Kidney tubule cell (primary cell): ENCODE results near the gene LEFTY1.
A peak's percentile ranks its signal among the peaks of the same experiment; 100 is the strongest.

Source experiments
- DNase-seq: peaks from one replicate; pipeline ENCODE4 v3.0.0-alpha.2; 2018; ENCODE audit warnings: low spot score

The LEFTY1 gene

GRCh38 chr1:225915538-225915991 lies 26.6 kb upstream of the LEFTY1 start:
- no peak for DNase-seq

GRCh38 chr1:225914947-225915346 lies 26.0 kb upstream of the LEFTY1 start:
- DNase-seq = no peak

DNA sequence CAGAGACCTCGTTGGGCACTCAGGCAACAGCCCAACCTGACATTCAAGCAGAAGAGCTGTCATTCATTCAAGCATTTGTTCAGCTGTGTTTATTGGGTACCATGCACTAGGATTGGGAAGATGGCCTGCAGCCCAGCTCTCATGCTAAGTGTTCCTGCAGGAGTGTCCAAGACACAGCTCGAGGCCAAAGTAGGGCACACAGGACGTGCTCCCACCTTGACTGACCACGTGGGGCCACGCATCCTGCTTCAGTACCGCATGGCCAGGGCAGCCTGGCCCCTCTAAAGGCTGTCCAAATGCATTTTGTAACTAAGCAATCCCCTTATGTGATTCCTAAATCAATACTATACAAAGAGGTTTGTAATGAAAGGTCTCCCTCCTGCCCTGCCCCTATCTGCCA lies 25.4 kb upstream of the LEFTY1 start:
- DNase-seq = no peak

DNA sequence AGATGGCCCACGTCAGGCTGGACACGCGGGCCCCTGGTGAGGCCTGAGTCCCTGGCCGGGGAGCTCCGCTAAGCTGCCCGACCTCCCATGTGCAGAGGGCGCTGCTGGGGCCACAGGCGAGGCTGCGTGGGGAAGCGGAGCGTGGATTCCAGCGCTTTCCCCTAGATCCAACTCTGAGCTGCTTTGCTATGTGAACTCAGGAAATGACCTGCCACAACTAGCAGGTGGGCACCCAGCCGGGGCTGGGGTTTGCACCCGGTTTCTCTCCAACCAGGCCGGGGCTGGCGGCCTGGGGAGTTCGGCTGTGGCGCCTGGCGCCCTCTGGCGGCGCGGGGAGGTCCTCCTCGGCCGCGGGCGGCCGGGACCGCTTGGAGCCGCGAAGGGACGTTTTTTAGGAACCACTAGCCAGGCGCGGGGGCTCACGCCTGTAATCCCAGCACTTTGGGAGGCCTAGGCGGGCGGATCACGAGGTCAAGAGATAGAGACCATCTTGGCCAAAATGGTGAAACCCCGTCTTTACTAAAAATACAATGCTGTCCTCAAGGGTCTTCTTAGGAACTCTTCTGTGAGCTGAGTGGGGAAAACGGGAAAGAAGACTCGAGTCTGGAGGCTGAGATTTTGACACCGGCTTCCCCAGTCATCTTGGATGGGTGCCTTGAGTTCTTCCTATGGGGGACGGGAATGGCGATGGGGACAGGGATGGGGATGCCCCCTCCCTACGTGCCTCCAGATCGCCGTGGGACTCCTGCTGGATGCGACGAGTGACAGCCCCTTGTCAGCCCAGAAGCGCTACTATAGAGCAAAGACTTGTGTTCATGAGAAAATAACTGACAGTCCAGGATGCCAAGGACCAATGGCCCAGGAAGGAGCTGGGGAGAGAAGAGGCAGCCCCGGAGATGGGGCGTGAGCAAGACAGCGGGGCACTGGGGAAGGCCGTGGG lies 22.5 kb upstream of the LEFTY1 start:
- DNase-seq = peak; percentile 62

- DNase-seq = no peak
Observed at GRCh38 chr1:225909477-225909876, 20.5 kb upstream of the LEFTY1 start.

GRCh38 chr1:225908773-225909172 lies 19.8 kb upstream of the LEFTY1 start:
- DNase-seq = no peak

GRCh38 chr1:225908013-225908640 lies 19.2 kb upstream of the LEFTY1 start:
- DNase-seq = no peak

DNA sequence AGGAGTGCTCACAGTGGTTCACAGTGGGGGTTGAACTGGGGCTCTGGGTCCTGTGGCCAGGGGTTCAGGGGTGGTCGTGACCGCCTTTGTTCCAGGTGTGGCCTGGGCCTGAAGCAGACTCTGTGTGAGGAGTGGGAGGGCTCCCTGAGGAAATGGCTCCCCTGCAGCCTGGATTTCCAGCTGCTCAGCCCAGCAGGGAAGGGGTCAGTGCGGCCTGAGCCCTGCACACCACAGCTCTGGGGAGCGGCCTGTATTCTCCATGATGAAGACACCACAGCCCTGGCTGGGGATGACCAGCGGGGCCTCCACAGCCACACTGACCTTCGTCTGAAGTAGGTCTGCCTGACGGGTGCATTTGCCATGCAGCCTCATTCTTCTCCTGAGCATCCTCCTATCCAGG lies 18.4 kb upstream of the LEFTY1 start:
- DNase-seq = no peak

DNA sequence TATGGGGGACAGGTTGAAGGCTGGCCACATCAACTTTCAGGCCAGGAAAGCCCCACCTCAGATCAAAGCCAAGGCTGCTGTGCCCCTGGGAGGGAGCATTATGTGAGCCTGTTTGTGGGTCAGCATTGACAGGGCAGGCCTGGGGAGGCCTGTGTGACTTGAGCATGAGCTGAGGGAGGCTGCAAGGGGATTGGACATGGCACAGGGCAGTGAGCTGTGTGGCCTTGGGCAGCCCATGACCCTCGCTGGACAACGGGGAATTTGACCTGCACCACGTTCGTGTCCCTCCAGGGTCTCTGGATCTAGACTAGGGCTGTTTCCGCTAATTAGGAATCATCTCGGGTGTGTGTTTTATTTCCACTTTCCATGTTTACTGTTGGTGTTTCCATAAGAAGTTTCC lies 17.5 kb upstream of the LEFTY1 start:
- no peak for DNase-seq

DNA sequence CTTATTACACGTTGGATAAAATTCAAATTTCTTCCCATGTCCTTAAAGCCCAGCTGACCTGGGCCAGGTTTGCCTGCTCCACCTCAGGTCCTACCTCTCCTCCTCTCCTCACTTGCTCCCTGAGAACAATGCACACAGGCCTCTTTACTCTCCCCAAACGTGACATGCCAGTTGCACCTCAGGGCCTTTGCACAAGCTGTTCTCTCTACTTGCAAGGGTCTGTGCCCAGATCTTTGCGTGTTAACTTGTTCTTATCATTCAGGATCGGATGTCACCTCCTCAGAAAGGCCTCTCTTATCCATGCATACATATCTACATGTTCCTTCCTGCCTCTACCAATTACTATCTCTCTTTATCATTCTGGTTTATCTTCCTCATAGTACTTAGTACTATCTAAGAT lies 14.7 kb upstream of the LEFTY1 start:
- DNase-seq = no peak

DNA sequence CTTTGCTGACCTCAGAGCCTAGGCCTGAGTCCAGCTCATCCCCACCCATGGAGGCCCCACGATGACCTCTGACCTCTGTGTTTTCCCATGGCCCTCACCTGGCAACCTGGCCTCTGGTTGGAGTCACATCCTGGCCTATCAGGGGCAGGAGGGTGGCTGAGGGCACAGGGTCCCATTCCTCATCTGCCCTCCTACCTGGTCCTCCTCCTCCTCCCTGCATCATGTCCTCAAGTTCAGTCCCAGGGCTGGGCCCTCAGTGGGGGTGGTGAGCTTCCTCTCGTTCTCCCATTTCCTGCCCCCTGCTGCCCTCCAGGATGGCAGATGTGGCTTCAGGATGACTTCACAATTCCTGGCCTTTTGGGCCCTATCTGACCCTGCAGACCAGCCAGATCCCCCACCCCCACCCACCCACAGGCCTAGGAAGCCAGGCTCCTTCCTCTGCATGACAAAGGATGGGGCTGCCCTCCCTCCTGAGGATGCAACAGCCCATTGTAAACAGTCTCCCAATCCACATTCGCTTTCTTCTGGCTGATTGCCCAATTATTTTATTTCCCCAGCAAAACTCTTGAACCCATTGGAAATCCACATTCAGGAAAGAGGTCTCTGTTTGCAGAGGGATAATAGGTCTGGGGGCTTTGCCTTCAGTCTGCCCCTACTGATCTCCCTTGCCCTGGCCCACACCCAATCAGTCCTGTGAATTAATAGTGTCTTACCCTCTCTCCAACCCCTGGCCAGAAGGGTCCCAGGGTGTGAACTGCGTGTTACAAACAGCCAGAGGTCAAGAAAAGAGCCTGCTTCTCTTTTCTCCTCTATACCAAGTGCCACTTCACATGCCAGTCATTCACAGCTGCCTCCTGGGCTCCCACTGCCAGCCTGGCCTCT lies 10.3 kb upstream of the LEFTY1 start:
- DNase-seq = no peak

DNA sequence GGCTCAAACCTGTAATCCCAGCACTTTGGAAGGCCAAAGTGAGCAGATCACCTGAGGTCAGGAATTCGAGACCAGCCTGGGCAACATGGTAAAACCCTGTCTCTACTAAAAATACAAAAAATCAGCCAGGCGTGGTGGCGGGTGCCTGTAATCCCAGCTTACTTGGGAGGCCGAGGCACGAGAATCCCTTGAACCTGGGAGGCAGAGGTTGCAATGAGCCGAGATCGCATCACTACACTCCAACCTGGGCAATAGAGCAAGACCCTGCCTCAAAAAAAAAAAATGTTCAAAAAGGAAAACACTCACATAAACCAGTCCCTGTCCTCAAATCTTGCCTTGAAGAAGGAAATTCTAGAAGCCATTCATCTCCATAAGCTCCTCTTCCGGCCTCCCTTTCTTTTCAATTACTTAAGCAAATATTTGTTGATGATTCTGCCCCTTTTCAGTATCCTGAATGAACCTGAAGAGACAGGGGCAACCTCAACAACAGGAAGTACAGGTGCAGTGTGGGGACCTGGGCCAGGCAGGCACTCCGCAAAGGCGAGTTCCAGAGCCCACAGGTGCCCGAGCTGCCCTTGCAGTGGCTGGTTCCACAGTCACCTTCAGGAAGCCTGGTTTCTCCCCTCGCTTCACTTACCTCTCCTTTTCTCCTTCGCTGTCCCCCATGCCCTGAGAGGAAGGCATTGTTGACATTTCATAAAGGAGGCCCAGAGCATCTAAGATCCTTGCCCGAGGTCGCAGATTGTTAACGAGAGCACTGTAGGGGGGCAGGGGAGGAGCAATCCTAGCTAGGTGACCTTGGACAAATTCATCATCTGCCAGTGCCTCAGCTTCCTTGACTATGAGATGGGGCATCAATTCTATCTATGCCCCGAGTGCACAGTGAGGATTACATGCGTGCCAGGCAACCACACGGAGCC lies 8.9 kb upstream of the LEFTY1 start:
- DNase-seq = no peak

DNA sequence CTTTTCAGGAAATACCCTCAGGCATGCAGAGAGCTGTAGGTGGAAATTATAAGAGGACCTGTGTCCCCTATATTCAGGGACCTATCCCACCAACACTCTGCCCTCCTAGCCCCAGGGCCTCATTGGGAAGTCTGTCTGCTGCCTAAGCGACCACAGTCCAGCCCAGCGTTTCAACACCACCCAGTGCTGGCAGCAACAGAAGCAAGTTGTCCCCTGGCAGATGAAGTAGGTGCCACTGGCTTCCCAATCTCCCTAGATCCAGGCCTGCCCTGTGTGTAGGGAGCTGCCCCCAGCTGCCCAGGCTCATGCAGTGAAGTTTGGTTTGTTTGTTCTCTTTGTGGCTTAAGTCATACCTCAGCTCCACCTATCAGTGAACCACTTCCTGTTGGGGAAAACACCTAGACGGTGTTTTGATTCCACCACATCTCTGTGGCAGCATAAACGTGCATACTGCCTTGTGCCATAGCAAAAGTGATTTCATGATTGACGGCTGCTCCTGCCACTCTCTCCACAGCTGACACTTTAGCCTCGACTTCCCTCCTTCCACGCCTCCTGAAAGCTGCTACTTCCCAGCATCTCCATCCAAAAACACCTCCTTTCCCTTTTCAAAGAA lies 8.1 kb upstream of the LEFTY1 start:
- DNase-seq = peak; percentile 89

GRCh38 chr1:225896494-225896893 lies 7.5 kb upstream of the LEFTY1 start:
- no peak for DNase-seq

DNA sequence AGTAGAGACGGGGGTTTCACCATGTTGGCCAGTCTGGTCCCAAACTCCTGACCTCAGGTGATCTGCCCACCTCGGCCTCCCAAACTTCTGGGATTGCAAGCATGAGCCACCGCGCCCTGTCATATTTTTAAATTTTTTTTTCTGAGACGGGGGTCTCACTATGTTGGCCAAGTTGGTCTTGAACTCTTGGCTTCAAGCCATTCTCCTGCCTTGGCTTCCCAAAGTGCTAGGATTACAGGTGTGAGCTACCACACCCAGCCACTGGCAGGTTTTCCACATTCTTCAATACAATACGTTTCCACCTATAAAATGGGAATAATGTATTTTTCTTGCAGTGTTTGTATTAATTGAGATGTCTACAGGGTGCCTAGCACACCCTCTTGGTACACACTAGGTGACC lies 3.4 kb upstream of the LEFTY1 start:
- DNase-seq = no peak

- peak; percentile 26 for DNase-seq
Observed at GRCh38 chr1:225891229-225891972, 2.5 kb upstream of the LEFTY1 start.

DNA sequence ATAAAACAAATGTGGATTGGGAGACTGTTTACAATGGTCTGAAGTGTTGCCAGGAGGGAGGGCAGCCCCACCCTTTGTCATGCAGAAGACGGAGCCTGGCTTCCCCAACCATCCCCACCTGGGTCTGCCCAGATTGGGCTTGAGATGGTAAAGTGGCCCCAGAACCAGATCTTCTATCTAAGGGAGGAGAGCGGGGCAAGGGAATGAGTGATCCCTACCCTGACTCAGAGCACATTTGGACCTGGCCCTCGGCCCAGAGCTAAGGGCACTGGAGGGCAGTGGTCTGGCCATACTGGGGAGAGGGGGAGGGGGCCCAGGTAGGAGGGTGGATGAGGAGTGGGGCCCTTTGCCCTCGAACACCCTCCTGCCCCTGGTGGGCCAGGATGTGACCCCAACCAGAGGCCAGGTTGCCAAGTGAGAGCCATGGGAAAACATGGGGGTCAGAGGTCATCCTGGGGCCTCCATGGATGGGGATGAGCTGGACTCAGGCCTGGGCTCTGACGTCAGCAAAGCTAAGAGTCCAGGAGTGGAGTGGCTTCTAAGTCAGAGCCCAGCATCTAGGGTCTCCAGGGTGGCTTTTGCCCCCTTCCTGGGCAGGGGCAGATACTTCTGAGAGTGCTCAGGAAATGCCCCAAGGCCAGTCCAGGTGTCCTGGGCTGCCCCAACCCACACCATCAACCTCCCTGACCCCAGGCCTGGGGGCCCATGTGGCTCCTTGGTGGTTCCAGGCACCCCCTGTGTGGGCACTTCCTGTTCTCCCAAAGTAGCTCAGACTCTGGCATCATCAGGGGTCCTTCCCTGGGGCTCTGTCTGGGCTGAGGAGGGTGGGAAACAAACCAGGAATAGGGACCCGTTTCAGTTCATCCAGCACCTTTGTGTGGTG lies 1.6 kb upstream of the LEFTY1 start:
- no peak for DNase-seq

DNA sequence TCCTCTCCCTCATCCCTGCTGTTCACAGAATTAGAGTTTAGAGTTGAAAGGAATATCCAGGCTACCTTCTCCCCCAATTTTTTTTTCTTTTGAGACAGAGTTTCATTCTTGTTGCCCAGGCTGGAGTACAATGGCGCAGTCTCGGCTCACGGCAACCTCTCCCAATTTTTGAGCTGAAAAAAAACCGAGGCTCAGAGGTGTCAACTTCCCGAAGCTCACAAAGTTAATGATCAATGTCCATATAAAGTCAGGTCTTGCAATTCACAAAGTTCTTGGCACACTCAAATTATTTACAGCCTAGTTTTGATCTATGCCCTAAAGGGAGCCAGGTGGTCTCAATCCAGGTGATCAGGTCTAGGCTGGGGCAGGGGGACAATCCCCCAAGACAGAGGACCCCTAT lies 797 bp upstream of the LEFTY1 start:
- no peak for DNase-seq

- DNase-seq = no peak
Observed at GRCh38 chr1:225888289-225888897, 553 bp downstream of the LEFTY1 start.
